ENCODE data around the gene SENP8.

- TF ChIP-seq CTCF (IDR thresholded peaks at IDR 0.05), result no peak
- TF ChIP-seq POLR2A (IDR thresholded peaks at IDR 0.05), result no peak
Observed at GRCh38 chr15:72189250-72189902, 71.2 kb downstream of the SENP8 start.
